Neural progenitor cell (in vitro differentiated cells): ENCODE data around the gene TTLL10. TPM values are rescaled to one million over a fixed set of nuclear protein-coding genes. Genes with fewer than 3 reads are reported as not detected.

Source experiments
- DNase-seq: peaks from one replicate; pipeline ENCODE4 v3.0.0-alpha.2; 2016; ENCODE audit warnings: low spot score
- H2AFZ ChIP-seq: fragments of 200-600 bp; sonication (generic); replicated peaks from 2 replicates; pipeline ENCODE4 v1.6.1; 2016; ENCODE audit warnings: antibody characterized with exemption
- H3F3A ChIP-seq: fragments of 200-600 bp; sonication (generic); 2 replicates; pipeline ENCODE4 v1.6.1; 2016; ENCODE audit warnings: antibody characterized with exemption, low read depth
- H3K27ac ChIP-seq: fragments of 200-600 bp; sonication (generic); 2 replicates; pipeline ENCODE4 v1.5.1; 2016; ENCODE audit warnings: mild to moderate bottlenecking
- H3K27me3 ChIP-seq: fragments of 200-600 bp; sonication (generic); 2 replicates; pipeline ENCODE4 v1.6.1; 2016; ENCODE audit warnings: mild to moderate bottlenecking, moderate library complexity
- H3K36me3 ChIP-seq: fragments of 200-600 bp; sonication (generic); 2 replicates; pipeline ENCODE4 v1.5.1; 2016
- H3K4me1 ChIP-seq: fragments of 200-600 bp; sonication (generic); 2 replicates; pipeline ENCODE4 v1.6.1; 2016; ENCODE audit warnings: mixed run types
- H3K4me2 ChIP-seq: fragments of 200-600 bp; sonication (generic); 2 replicates; pipeline ENCODE4 v1.6.1; 2016
- H3K4me3 ChIP-seq: fragments of 200-600 bp; sonication (generic); 2 replicates; pipeline ENCODE4 v1.5.1; 2016
- H3K79me2 ChIP-seq: fragments of 200-600 bp; sonication (generic); 2 replicates; pipeline ENCODE4 v1.6.1; 2016; ENCODE audit warnings: low read depth
- H3K9ac ChIP-seq: fragments of 200-600 bp; sonication (generic); 2 replicates; pipeline ENCODE4 v1.6.1; 2016
- H3K9me3 ChIP-seq: fragments of 200-600 bp; sonication (generic); 2 replicates; pipeline ENCODE4 v1.5.1; 2016; ENCODE audit warnings: low read depth
- H4K20me1 ChIP-seq: fragments of 200-600 bp; sonication (generic); 2 replicates; pipeline ENCODE4 v1.6.1; 2016; ENCODE audit warnings: low read depth
- H3K27ac Mint-ChIP-seq: 3 replicates; pipeline ENCODE4 v1.8.0; 2021; ENCODE audit warnings: mixed read lengths
- H3K27me3 Mint-ChIP-seq: 2 replicates; pipeline ENCODE4 v1.8.0; 2022; ENCODE audit warnings: low read depth, mild to moderate bottlenecking, inconsistent platforms, moderate library complexity, mixed read lengths; ENCODE audit not compliant: insufficient read depth
- H3K36me3 Mint-ChIP-seq: 3 replicates; pipeline ENCODE4 v1.8.0; 2021; ENCODE audit warnings: mixed read lengths
- H3K4me1 Mint-ChIP-seq: 3 replicates; pipeline ENCODE4 v1.8.0; 2021; ENCODE audit warnings: mixed read lengths
- H3K4me3 Mint-ChIP-seq: 3 replicates; pipeline ENCODE4 v1.8.0; 2021; ENCODE audit warnings: mild to moderate bottlenecking, moderate library complexity, mixed read lengths
- H3K9me3 Mint-ChIP-seq: 3 replicates; pipeline ENCODE4 v1.8.0; 2020; ENCODE audit warnings: mixed read lengths
- CTCF ChIP-seq: fragments of 200-600 bp; sonication (generic); IDR thresholded peaks from 2 replicates; pipeline ENCODE4 v1.5.1; 2017; ENCODE audit warnings: antibody characterized with exemption, mild to moderate bottlenecking
- EZH2 ChIP-seq: fragments of 200-600 bp; sonication (generic); IDR thresholded peaks from 2 replicates; pipeline ENCODE4 v1.6.1; 2017; ENCODE audit warnings: antibody characterized with exemption, mild to moderate bottlenecking, moderate library complexity
- EZH2phosphoT487 ChIP-seq: fragments of 200-600 bp; sonication (generic); IDR thresholded peaks from 2 replicates; pipeline ENCODE4 v1.6.1; 2017; ENCODE audit warnings: antibody characterized with exemption
- total RNA-seq: library from RNA; depleted of rRNA; stranded (reverse); fragments of >200 nt; gene quantifications from 2 replicates; pipeline ENCODE4 v1.2.3, GENCODE V29; 2015; ENCODE audit warnings: low replicate concordance

Gene TTLL10
- total RNA-seq, 1 donor from 2014 or later = not detected

- Histone ChIP-seq H3K4me1 (peaks cover 6% of the 10 kb centered on the region), H3K36me3 (no peaks in the 10 kb centered on the region), H3K9me3 (no peaks in the 10 kb centered on the region), H3K4me3 (no peak overlapping the region), H3K79me2 (peaks cover 27% of the 10 kb centered on the region), H3K4me2 (no peak overlapping the region), H3F3A (peaks cover 5% of the 10 kb centered on the region), H3K27me3 (no peaks in the 10 kb centered on the region), H3K9ac (no peak overlapping the region), H2AFZ (no peak overlapping the region), H3K27ac (no peak overlapping the region), H4K20me1 (peaks cover 15% of the 10 kb centered on the region)
- Mint-ChIP-seq H3K36me3 (peaks cover 17% of the 10 kb centered on the region), H3K4me1 (peaks cover 14% of the 10 kb centered on the region), H3K27me3 (peaks cover 8% of the 10 kb centered on the region), H3K27ac (no peak overlapping the region), H3K4me3 (no peak overlapping the region), H3K9me3 (no peaks in the 10 kb centered on the region)
- TF ChIP-seq EZH2 (no peak), CTCF (no peak)
- no peak for DNase-seq
These were observed 53.7 kb downstream of the TTLL10 start for GRCh38 chr1:1227386-1227785.

GRCh38 chr1:1228187-1228586 lies 54.5 kb downstream of the TTLL10 start:
- peaks cover 6% of the 10 kb centered on the region for H3K4me1 ChIP-seq
- H3K4me3 ChIP-seq = no peak overlapping the region
- H3K36me3 Mint-ChIP-seq = peaks cover 11% of the 10 kb centered on the region
- DNase-seq = no peak
- H3K36me3 ChIP-seq = no peaks in the 10 kb centered on the region
- TF ChIP-seq CTCF (no peak), EZH2 (no peak), EZH2phosphoT487 (no peak)
- H3K27me3 ChIP-seq = no peaks in the 10 kb centered on the region
- H3K27ac ChIP-seq = no peak overlapping the region
- H3K9me3 ChIP-seq = no peaks in the 10 kb centered on the region
- no peak overlapping the region for H3K4me2 ChIP-seq
- H3K4me1 Mint-ChIP-seq = peaks cover 14% of the 10 kb centered on the region
- peaks cover 5% of the 10 kb centered on the region for H3F3A ChIP-seq
- no peak overlapping the region for H2AFZ ChIP-seq
- peaks cover 35% of the 10 kb centered on the region for H3K79me2 ChIP-seq
- H3K27me3 Mint-ChIP-seq = peaks cover 8% of the 10 kb centered on the region
- peaks cover 15% of the 10 kb centered on the region for H4K20me1 ChIP-seq
- no peaks in the 10 kb centered on the region for H3K9me3 Mint-ChIP-seq
- no peak overlapping the region for H3K9ac ChIP-seq
- H3K4me3 Mint-ChIP-seq = no peak overlapping the region
- H3K27ac Mint-ChIP-seq = no peak overlapping the region

- Histone ChIP-seq H3K36me3 (no peaks in the 10 kb centered on the region), H3K79me2 (peaks cover 41% of the 10 kb centered on the region), H3F3A (peaks cover 5% of the 10 kb centered on the region), H3K27me3 (no peaks in the 10 kb centered on the region), H3K4me3 (no peak overlapping the region), H2AFZ (no peak overlapping the region), H3K9ac (no peak overlapping the region), H3K27ac (no peak overlapping the region), H3K4me2 (no peak overlapping the region), H3K4me1 (peaks cover 6% of the 10 kb centered on the region), H4K20me1 (peaks cover 16% of the 10 kb centered on the region), H3K9me3 (no peaks in the 10 kb centered on the region)
- TF ChIP-seq EZH2phosphoT487 = no peak
- TF ChIP-seq EZH2 = no peak
- no peak for TF ChIP-seq CTCF
- Mint-ChIP-seq H3K4me3 (no peak overlapping the region), H3K9me3 (peaks cover 3% of the 10 kb centered on the region), H3K27ac (no peak overlapping the region), H3K4me1 (peaks cover 19% of the 10 kb centered on the region), H3K36me3 (peaks cover 15% of the 10 kb centered on the region), H3K27me3 (peaks cover 8% of the 10 kb centered on the region)
- no peak for DNase-seq
These were observed 55.1 kb downstream of the TTLL10 start for GRCh38 chr1:1228596-1229321.
